K562 (cell line): Measurements from ENCODE around the gene WDHD1. TPM values are rescaled to one million over a fixed set of nuclear protein-coding genes. Genes with fewer than 3 reads are reported as not detected.

Experiments
- BMI1 ChIP-seq: fragments of 150-350 bp; IDR thresholded peaks from 2 replicates; pipeline ENCODE4 v1.6.1; 2014; ENCODE audit warnings: low read length
- BRCA1 ChIP-seq, 2 experiments: fragments of 450-650 bp in 1 of 2; sonication (generic) in 1 of 2; formaldehyde crosslinking in 1 of 2; IDR thresholded peaks; 2 replicates each; pipeline versions ENCODE4 v1.5.0 to v1.6.1; 2017 to 2020; ENCODE audit warnings: mild to moderate bottlenecking in 1 of 2, missing genetic modification reagents in 1 of 2
- CBX1 ChIP-seq: sonication (generic); IDR thresholded peaks from 2 replicates; pipeline ENCODE4 v1.6.1; 2016; ENCODE audit warnings: antibody characterized with exemption, low read depth, mild to moderate bottlenecking
- CSDE1 ChIP-seq, 2 experiments: fragments of 450-650 bp; IDR thresholded peaks; 2 replicates each; pipeline ENCODE4 v1.6.1; 2016; ENCODE audit warnings: mild to moderate bottlenecking in 1 of 2
- FUS ChIP-seq: fragments of 200-400 bp; formaldehyde crosslinking; optimal IDR thresholded peaks from 2 replicates; pipeline ENCODE3; 2017; ENCODE audit warnings: low read depth, low read length
- HLTF ChIP-seq: fragments of 450-650 bp; IDR thresholded peaks from 2 replicates; pipeline ENCODE4 v1.6.1; 2016
- KAT2B ChIP-seq: IDR thresholded peaks from one replicate; pipeline ENCODE4 v1.6.1; 2012; ENCODE audit warnings: low read depth, mild to moderate bottlenecking, control low read depth, inconsistent platforms, low read length, moderate library complexity
- MAZ ChIP-seq, 2 experiments: fragments of 450-650 bp in 1 of 2; sonication (generic) in 1 of 2; formaldehyde crosslinking; IDR thresholded peaks in 1 of 2; conservative IDR thresholded peaks in 1 of 2; 2 replicates each; pipeline versions ENCODE4 v1.4.0 to v1.5.0; 2020; ENCODE audit warnings: mild to moderate bottlenecking in 1 of 2, missing genetic modification reagents in 1 of 2
- MGA ChIP-seq: fragments of 450-650 bp; IDR thresholded peaks from 2 replicates; pipeline ENCODE4 v1.6.1; 2016; ENCODE audit warnings: mild to moderate bottlenecking, moderate library complexity
- MIER1 ChIP-seq: fragments of 450-650 bp; IDR thresholded peaks from 2 replicates; pipeline ENCODE4 v1.6.1; 2016; ENCODE audit warnings: antibody characterized with exemption, mild to moderate bottlenecking, low read depth
- MTF1 ChIP-seq: fragments of 250-450 bp; sonication (Bioruptor Pico); IDR thresholded peaks from 2 replicates; pipeline ENCODE4 v1.9.0; 2021; ENCODE audit warnings: moderate library complexity, mild to moderate bottlenecking, inconsistent platforms, borderline replicate concordance
- PCBP1 ChIP-seq: fragments of 200-400 bp; formaldehyde crosslinking; IDR thresholded peaks from 2 replicates; pipeline ENCODE4 v1.6.1; 2018; ENCODE audit warnings: mild to moderate bottlenecking, low read depth, low read length; ENCODE audit not compliant: poor library complexity, severe bottlenecking
- POLR2AphosphoS5 ChIP-seq: IDR thresholded peaks from 2 replicates; pipeline ENCODE4 v1.6.1; 2011; ENCODE audit warnings: mild to moderate bottlenecking, low read depth, low read length, moderate library complexity; ENCODE audit not compliant: control insufficient read depth, insufficient read depth
- PURB ChIP-seq: sonication (generic); formaldehyde crosslinking; IDR thresholded peaks from 2 replicates; pipeline ENCODE4 v1.9.0; 2021; ENCODE audit warnings: low read depth, mild to moderate bottlenecking, missing genetic modification reagents
- RHOXF2B ChIP-seq: fragments of 250-450 bp; sonication (Bioruptor Pico); conservative IDR thresholded peaks from 2 replicates; pipeline ENCODE4 v1.5.1; 2021
- SMARCA4 ChIP-seq: fragments of 450-650 bp; IDR thresholded peaks from 2 replicates; pipeline ENCODE4 v1.6.1; 2016
- SNIP1 ChIP-seq: fragments of 450-650 bp; IDR thresholded peaks from 2 replicates; pipeline ENCODE4 v1.7.1; 2017; ENCODE audit warnings: low read depth, mild to moderate bottlenecking
- SOX6 ChIP-seq: fragments of 450-650 bp; IDR thresholded peaks from 2 replicates; pipeline ENCODE4 v1.6.1; 2014; ENCODE audit warnings: mild to moderate bottlenecking
- TBL1XR1 ChIP-seq, 2 experiments: IDR thresholded peaks; 2 replicates each; pipeline ENCODE4 v1.6.1; 2012; ENCODE audit warnings: improper control_type of control experiment in 2 of 2, low read length in 2 of 2, mild to moderate bottlenecking in 1 of 2
- TRIM24 ChIP-seq, 2 experiments: fragments of 450-650 bp; IDR thresholded peaks; 2 replicates each; pipeline ENCODE4 v1.6.1; 2016
- ZNF3 ChIP-seq: fragments of 250-450 bp; sonication (Bioruptor Pico); IDR thresholded peaks from 2 replicates; pipeline ENCODE4 v1.5.0; 2021; ENCODE audit warnings: mild to moderate bottlenecking, moderate library complexity
- ZNF785 ChIP-seq: fragments of 250-450 bp; sonication (Bioruptor Pico); IDR thresholded peaks from 2 replicates; pipeline ENCODE4 v1.4.0; 2020; ENCODE audit warnings: mild to moderate bottlenecking
- polyA plus RNA-seq, 8 experiments: library from polyadenylated mRNA; depleted of rRNA in 4 of 8; stranded (reverse) in 5 of 8; unstranded in 3 of 8; fragments of >200 nt; fragmentation: Nextera tagmentation in 2 of 8; fragmentation: Illumina TruSeq in 1 of 8; extraction: Ambion mirVana in 2 of 8; extraction: Trizol in 1 of 8; gene quantifications; 2 replicates each; pipeline versions ENCODE4 v1.2.1 to v1.2.3, GENCODE V29; 2011 to 2014; ENCODE audit warnings: inconsistent platforms in 1 of 8, missing spikeins in 1 of 8
- total RNA-seq, 7 experiments: library from RNA; depleted of rRNA in 6 of 7; stranded (reverse); fragments of >200 nt in 6 of 7; fragmentation: Illumina TruSeq in 2 of 7; extraction: Trizol in 2 of 7; gene quantifications; 2 replicates each; pipeline versions ENCODE4 v1.2.1 to v1.2.3, GENCODE V29; 2011 to 2021; ENCODE audit warnings: low replicate concordance in 1 of 7

WDHD1 gene
- total and polyA plus RNA-seq, 9 of the 15 experiments (the other 6 are each of a cell fraction or from before 2014, with no cell fraction given): 11.7 to 39.1 (median 30.0) TPM

- TF ChIP-seq MGA (peak; percentile 39; the same call in 1 of the 2 replicates), MTF1 (CRISPR knock-in tag) (no peak), TBL1XR1 (IDR thresholded peaks at IDR 0.05; ENCODE audit: low read length in 2 of 2) (no peak), MAZ (CRISPR knock-in tag; conservative IDR thresholded peaks at IDR 0.05 in 1 of 2, IDR thresholded peaks at IDR 0.05 in 1 of 2) (peak in 1 of 2 experiments; percentile 41; a peak in 2 of 4 replicates), ZNF3 (CRISPR knock-in tag) (no peak), CBX1 (no peak), FUS (no peak), KAT2B (no peak), BMI1 (no peak), RHOXF2B (no peak), HLTF (no peak), SNIP1 (no peak), PURB (CRISPR knock-in tag) (no peak), MIER1 (no peak), BRCA1 (IDR thresholded peaks at IDR 0.05) (no peak), BRCA1 (CRISPR knock-in tag; IDR thresholded peaks at IDR 0.05) (no peak), CSDE1 (IDR thresholded peaks at IDR 0.05) (no peak), TRIM24 (IDR thresholded peaks at IDR 0.05) (no peak), POLR2AphosphoS5 (no peak), PCBP1 (peak; percentile 52), ZNF785 (no peak), SMARCA4 (no peak), SOX6 (no peak)
Observed at GRCh38 chr14:54902143-54902520, 124.8 kb downstream of the WDHD1 start (continued).
